GM23338 (cell line): ENCODE measurements around the gene HCAR1. TPM values are rescaled to one million over a fixed set of nuclear protein-coding genes. Genes with fewer than 3 reads are reported as not detected.

Experiments
- ATAC-seq: fragments of 200-7000 bp; cut with Tn5 transposase; 3 replicates; pipeline ENCODE4 v1.9.1; 2020
- DNase-seq: peaks from one replicate; pipeline ENCODE4 v3.0.0-alpha.2; 2015; ENCODE audit warnings: low spot score
- H2AFZ ChIP-seq: fragments of 200-600 bp; sonication (generic); 2 replicates; pipeline ENCODE4 v1.8.0; 2016; ENCODE audit warnings: antibody characterized with exemption, mild to moderate bottlenecking, moderate library complexity
- H3F3A ChIP-seq: fragments of 200-600 bp; sonication (generic); replicated peaks from 2 replicates; pipeline ENCODE4 v1.8.0; 2017; ENCODE audit warnings: antibody characterized with exemption, mixed run types, low read depth
- H3K27ac ChIP-seq: fragments of 200-600 bp; sonication (generic); 2 replicates; pipeline ENCODE4 v1.6.1; 2016; ENCODE audit warnings: low read depth
- H3K27me3 ChIP-seq: fragments of 200-600 bp; sonication (generic); 2 replicates; pipeline ENCODE4 v1.8.0; 2016; ENCODE audit warnings: mild to moderate bottlenecking, mixed run types, moderate library complexity; ENCODE audit not compliant: insufficient read depth
- H3K36me3 ChIP-seq: fragments of 200-600 bp; sonication (generic); 2 replicates; pipeline ENCODE4 v1.8.0; 2016; ENCODE audit warnings: mild to moderate bottlenecking; ENCODE audit not compliant: insufficient read depth
- H3K4me1 ChIP-seq: fragments of 200-600 bp; sonication (generic); 2 replicates; pipeline ENCODE4 v1.8.0; 2016; ENCODE audit warnings: mild to moderate bottlenecking, moderate library complexity; ENCODE audit not compliant: insufficient read depth
- H3K4me2 ChIP-seq: fragments of 200-600 bp; sonication (generic); 2 replicates; pipeline ENCODE4 v1.7.1; 2017; ENCODE audit warnings: mixed run types
- H3K4me3 ChIP-seq: fragments of 200-600 bp; sonication (generic); 2 replicates; pipeline ENCODE4 v1.6.1; 2016; ENCODE audit warnings: mixed run types
- H3K79me2 ChIP-seq: fragments of 200-600 bp; sonication (generic); replicated peaks from 2 replicates; pipeline ENCODE4 v1.8.0; 2017; ENCODE audit warnings: mild to moderate bottlenecking; ENCODE audit not compliant: insufficient read depth
- H3K9me2 ChIP-seq: fragments of 200-600 bp; sonication (generic); 2 replicates; pipeline ENCODE4 v1.8.0; 2017; ENCODE audit not compliant: insufficient read depth
- H4K20me1 ChIP-seq: fragments of 200-600 bp; sonication (generic); replicated peaks from 2 replicates; pipeline ENCODE4 v1.8.0; 2017; ENCODE audit warnings: mild to moderate bottlenecking; ENCODE audit not compliant: insufficient read depth
- H3K27ac Mint-ChIP-seq: 2 replicates; pipeline ENCODE4 v1.8.0; 2020; ENCODE audit warnings: inconsistent platforms, mild to moderate bottlenecking, moderate library complexity, mixed read lengths
- H3K27me3 Mint-ChIP-seq: 3 replicates; pipeline ENCODE4 v1.8.0; 2022; ENCODE audit warnings: low read depth, mild to moderate bottlenecking, moderate library complexity, mixed read lengths, inconsistent platforms; ENCODE audit not compliant: insufficient read depth, poor library complexity
- H3K36me3 Mint-ChIP-seq: 3 replicates; pipeline ENCODE4 v1.8.0; 2021; ENCODE audit warnings: low read depth, mild to moderate bottlenecking, inconsistent platforms, moderate library complexity, mixed read lengths
- H3K4me1 Mint-ChIP-seq: 3 replicates; pipeline ENCODE4 v1.8.0; 2020; ENCODE audit warnings: mild to moderate bottlenecking, inconsistent platforms, mixed read lengths
- H3K4me3 Mint-ChIP-seq: 3 replicates; pipeline ENCODE4 v1.8.0; 2021; ENCODE audit warnings: moderate library complexity, mild to moderate bottlenecking, inconsistent platforms, mixed read lengths
- H3K9me3 Mint-ChIP-seq: 3 replicates; pipeline ENCODE4 v1.8.0; 2020; ENCODE audit warnings: moderate library complexity, mild to moderate bottlenecking, inconsistent platforms, mixed read lengths
- CREB1 ChIP-seq: fragments of 250-450 bp; sonication (Bioruptor Pico); IDR thresholded peaks from 2 replicates; pipeline ENCODE4 v1.5.0; 2020; ENCODE audit warnings: low read depth, mild to moderate bottlenecking, moderate library complexity
- CTCF ChIP-seq, 2 experiments: fragments of 200-600 bp in 1 of 2; sonication (generic) in 1 of 2; conservative IDR thresholded peaks; 2 replicates each; pipeline versions ENCODE4 v1.5.1 to v1.6.1; 2016 to 2017; ENCODE audit warnings: antibody characterized with exemption in 2 of 2, low read depth in 2 of 2, mild to moderate bottlenecking in 2 of 2, moderate library complexity in 1 of 2
- EZH2 ChIP-seq: fragments of 200-600 bp; sonication (generic); IDR thresholded peaks from one replicate; pipeline ENCODE4 v1.8.0; 2017; ENCODE audit warnings: antibody characterized with exemption, mild to moderate bottlenecking, low read depth; ENCODE audit not compliant: unreplicated experiment
- EZH2phosphoT487 ChIP-seq: fragments of 200-600 bp; sonication (generic); IDR thresholded peaks from one replicate; pipeline ENCODE4 v1.8.1; 2018; ENCODE audit warnings: antibody characterized with exemption; ENCODE audit not compliant: unreplicated experiment
- JUNB ChIP-seq: IDR thresholded peaks from one replicate; pipeline ENCODE4 v1.6.1; 2016; ENCODE audit warnings: antibody characterized with exemption; ENCODE audit not compliant: unreplicated experiment
- NANOG ChIP-seq: IDR thresholded peaks from 2 replicates; pipeline ENCODE4 v1.6.1; 2016; ENCODE audit warnings: antibody characterized with exemption, borderline replicate concordance
- STAT1 ChIP-seq: IDR thresholded peaks from one replicate; pipeline ENCODE4 v1.6.1; 2016; ENCODE audit warnings: antibody characterized with exemption; ENCODE audit not compliant: unreplicated experiment
- ZNF114 ChIP-seq: fragments of 250-450 bp; sonication (Bioruptor Pico); IDR thresholded peaks from 2 replicates; pipeline ENCODE4 v1.5.0; 2020; ENCODE audit warnings: mild to moderate bottlenecking, moderate library complexity
- ZNF331 ChIP-seq: fragments of 250-450 bp; sonication (Bioruptor Pico); IDR thresholded peaks from 2 replicates; pipeline ENCODE4 v1.5.0; 2020; ENCODE audit warnings: low read depth, mild to moderate bottlenecking, moderate library complexity
- ZNF462 ChIP-seq: fragments of 250-450 bp; sonication (Bioruptor Pico); IDR thresholded peaks from 2 replicates; pipeline ENCODE4 v1.5.0; 2020; ENCODE audit warnings: mild to moderate bottlenecking, moderate library complexity
- polyA plus RNA-seq: library from polyadenylated mRNA; unstranded; fragments of >200 nt; fragmentation: Nextera tagmentation; extraction: Ambion mirVana; gene quantifications from 2 replicates; pipeline ENCODE4 v1.2.1, GENCODE V29; 2016
- total RNA-seq: library from RNA; depleted of rRNA; stranded (reverse); fragments of >200 nt; shearing (Covaris generic); gene quantifications from 2 replicates; pipeline ENCODE4 v1.2.3, GENCODE V29; 2014
- TF ChIP-seq, protein P1 (sequence below): IDR thresholded peaks from one replicate; pipeline ENCODE4 v1.6.1; 2018; ENCODE audit warnings: antibody characterized with exemption; ENCODE audit not compliant: unreplicated experiment

The HCAR1 gene
- total and polyA plus RNA-seq, 2 experiments from 2014 or later: 0.17 TPM; not detected in 1

DNA sequence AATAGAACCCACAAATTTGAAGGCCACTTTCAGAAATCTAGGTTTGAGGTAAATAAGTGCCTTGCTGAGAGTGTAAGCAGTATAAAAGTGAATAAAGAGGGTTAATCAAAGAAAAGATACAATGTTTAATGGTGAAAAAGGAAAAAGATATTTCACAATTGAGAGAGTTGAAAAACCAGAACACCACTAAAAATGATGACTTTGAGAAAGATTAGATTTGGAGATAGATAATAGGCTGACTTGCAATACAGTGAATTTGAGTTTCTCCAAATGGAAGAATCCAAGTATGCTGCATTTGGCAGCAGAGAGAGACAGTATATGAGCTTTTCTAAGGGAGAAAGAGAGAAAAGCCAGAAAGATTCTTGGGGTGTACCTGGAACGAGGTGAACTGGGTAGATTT, 24.1 kb upstream of the HCAR1 start:
- H3K27me3 ChIP-seq: no peaks in the 10 kb centered on the region
- H3K79me2 ChIP-seq: peaks cover 69% of the 10 kb centered on the region
- no peak overlapping the region for H2AFZ ChIP-seq
- Mint-ChIP-seq H3K27me3 (peaks cover 5% of the 10 kb centered on the region), H3K9me3 (peaks cover 3% of the 10 kb centered on the region; the same call in 1 of the 3 replicates), H3K27ac (no peak overlapping the region), H3K4me3 (no peak overlapping the region), H3K4me1 (peaks cover 24% of the 10 kb centered on the region), H3K36me3 (peaks cover 68% of the 10 kb centered on the region)
- H3K4me1 ChIP-seq: peaks cover 13% of the 10 kb centered on the region
- H3F3A ChIP-seq: no peaks in the 10 kb centered on the region
- H4K20me1 ChIP-seq: peaks cover 29% of the 10 kb centered on the region
- no peak overlapping the region for H3K4me3 ChIP-seq
- no peaks in the 10 kb centered on the region for H3K9me2 ChIP-seq
- TF ChIP-seq EZH2phosphoT487 (no peak), STAT1 (no peak), ZNF462 (no peak), NANOG (no peak), ZNF114 (CRISPR knock-in tag) (no peak), JUNB (no peak), CTCF (conservative IDR thresholded peaks at IDR 0.05; ENCODE audit: low read depth in 2 of 2) (no peak), ZNF331 (CRISPR knock-in tag) (no peak), CREB1 (CRISPR knock-in tag) (no peak), EZH2 (no peak)
- TF ChIP-seq, protein P1, sequence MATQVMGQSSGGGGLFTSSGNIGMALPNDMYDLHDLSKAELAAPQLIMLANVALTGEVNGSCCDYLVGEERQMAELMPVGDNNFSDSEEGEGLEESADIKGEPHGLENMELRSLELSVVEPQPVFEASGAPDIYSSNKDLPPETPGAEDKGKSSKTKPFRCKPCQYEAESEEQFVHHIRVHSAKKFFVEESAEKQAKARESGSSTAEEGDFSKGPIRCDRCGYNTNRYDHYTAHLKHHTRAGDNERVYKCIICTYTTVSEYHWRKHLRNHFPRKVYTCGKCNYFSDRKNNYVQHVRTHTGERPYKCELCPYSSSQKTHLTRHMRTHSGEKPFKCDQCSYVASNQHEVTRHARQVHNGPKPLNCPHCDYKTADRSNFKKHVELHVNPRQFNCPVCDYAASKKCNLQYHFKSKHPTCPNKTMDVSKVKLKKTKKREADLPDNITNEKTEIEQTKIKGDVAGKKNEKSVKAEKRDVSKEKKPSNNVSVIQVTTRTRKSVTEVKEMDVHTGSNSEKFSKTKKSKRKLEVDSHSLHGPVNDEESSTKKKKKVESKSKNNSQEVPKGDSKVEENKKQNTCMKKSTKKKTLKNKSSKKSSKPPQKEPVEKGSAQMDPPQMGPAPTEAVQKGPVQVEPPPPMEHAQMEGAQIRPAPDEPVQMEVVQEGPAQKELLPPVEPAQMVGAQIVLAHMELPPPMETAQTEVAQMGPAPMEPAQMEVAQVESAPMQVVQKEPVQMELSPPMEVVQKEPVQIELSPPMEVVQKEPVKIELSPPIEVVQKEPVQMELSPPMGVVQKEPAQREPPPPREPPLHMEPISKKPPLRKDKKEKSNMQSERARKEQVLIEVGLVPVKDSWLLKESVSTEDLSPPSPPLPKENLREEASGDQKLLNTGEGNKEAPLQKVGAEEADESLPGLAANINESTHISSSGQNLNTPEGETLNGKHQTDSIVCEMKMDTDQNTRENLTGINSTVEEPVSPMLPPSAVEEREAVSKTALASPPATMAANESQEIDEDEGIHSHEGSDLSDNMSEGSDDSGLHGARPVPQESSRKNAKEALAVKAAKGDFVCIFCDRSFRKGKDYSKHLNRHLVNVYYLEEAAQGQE: no peak
- DNase-seq (no peak), ATAC-seq (no peak)
- peaks cover 49% of the 10 kb centered on the region for H3K36me3 ChIP-seq
- no peak overlapping the region for H3K27ac ChIP-seq
- H3K4me2 ChIP-seq: no peak overlapping the region
